Uterus (tissue), 2 donors: ENCODE measurements around the gene CCDC81.

ENCODE experiments used
- POLR2A ChIP-seq, 2 donors: fragments of 450-650 bp; IDR thresholded peaks; one replicate each; pipeline ENCODE4 v1.6.1; 2016; ENCODE audit warnings: antibody characterized with exemption in 2 of 2, mild to moderate bottlenecking in 1 of 2, moderate library complexity in 1 of 2
- TF ChIP-seq, protein P1 (sequence below), 4 experiments: fragments of 200-600 bp in 2 of 4; fragments of 450-650 bp in 2 of 4; sonication (generic) in 2 of 4; IDR thresholded peaks; one replicate each; pipeline ENCODE4 v1.5.1; 2016 to 2019; ENCODE audit warnings: antibody characterized with exemption in 4 of 4, mild to moderate bottlenecking in 2 of 4, moderate library complexity in 1 of 4

DNA sequence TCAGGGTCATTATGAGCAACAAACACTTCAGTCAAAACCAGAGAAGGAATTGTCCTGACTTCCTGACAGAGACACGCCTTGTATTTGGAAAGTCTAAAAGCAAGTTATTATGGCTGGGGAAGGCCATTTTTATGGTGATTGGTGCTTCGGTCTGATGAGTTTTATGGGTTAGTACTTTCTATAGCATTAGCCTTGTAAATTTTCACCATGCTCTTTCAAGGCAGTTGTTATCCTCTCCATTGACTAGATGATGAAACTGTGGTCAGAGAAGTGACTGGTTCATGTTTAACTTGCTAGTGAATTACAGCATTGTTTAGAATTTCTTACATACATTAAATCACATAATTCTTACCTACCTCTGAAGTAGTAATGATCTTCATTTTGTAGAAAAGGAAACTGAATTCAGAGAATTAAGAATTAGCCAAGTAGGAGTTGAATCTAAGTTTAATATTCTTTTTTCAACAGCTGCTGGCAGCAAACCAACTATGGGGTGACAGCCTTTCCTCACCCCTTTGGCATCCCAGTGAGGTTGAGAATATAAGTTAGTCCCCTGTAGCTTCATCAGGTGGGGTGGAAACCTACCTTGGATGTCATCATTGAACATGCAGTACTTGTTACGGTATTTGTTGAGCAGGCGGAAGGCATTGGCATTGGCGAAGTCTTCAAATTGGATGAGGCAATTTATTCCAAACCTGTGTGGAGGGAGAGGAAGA lies 90.0 kb downstream of the CCDC81 start:
- TF ChIP-seq, protein P1, sequence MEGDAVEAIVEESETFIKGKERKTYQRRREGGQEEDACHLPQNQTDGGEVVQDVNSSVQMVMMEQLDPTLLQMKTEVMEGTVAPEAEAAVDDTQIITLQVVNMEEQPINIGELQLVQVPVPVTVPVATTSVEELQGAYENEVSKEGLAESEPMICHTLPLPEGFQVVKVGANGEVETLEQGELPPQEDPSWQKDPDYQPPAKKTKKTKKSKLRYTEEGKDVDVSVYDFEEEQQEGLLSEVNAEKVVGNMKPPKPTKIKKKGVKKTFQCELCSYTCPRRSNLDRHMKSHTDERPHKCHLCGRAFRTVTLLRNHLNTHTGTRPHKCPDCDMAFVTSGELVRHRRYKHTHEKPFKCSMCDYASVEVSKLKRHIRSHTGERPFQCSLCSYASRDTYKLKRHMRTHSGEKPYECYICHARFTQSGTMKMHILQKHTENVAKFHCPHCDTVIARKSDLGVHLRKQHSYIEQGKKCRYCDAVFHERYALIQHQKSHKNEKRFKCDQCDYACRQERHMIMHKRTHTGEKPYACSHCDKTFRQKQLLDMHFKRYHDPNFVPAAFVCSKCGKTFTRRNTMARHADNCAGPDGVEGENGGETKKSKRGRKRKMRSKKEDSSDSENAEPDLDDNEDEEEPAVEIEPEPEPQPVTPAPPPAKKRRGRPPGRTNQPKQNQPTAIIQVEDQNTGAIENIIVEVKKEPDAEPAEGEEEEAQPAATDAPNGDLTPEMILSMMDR (IDR thresholded peaks at IDR 0.05), result no peak
- no peak for TF ChIP-seq POLR2A (IDR thresholded peaks at IDR 0.05)
